Gastroesophageal sphincter (tissue), 4 donors: ENCODE data around the gene C2CD5. TPM values are rescaled to one million over a fixed set of nuclear protein-coding genes. Genes with fewer than 3 reads are reported as not detected.
"Not testable (repeated sequence)": the region's sequence is repeated elsewhere in the genome, so short reads cannot be mapped to it uniquely, and the experiment has no call there.

Experiments
- ATAC-seq: fragments of 150-250 bp; one replicate; pipeline ENCODE4 v1.9.1; 2016; ENCODE audit warnings: mild to moderate bottlenecking, moderate library complexity
- H3K27ac ChIP-seq, 4 donors: fragments of 200-600 bp; sonication (generic) in 3 of 4; 1 replicate in 3 of 4; 2 replicates in 1 of 4; pipeline ENCODE4 v1.5.1; 2016 to 2019
- H3K27me3 ChIP-seq: fragments of 200-600 bp; sonication (generic); one replicate; pipeline ENCODE4 v1.5.1; 2019
- H3K36me3 ChIP-seq, 2 donors: fragments of 200-600 bp; sonication (generic); one replicate each; pipeline ENCODE4 v1.5.1; 2019; ENCODE audit warnings: control low read depth in 1 of 2
- H3K4me1 ChIP-seq, 3 donors: fragments of 200-600 bp; sonication (generic); 1 replicate in 2 of 3; 2 replicates in 1 of 3; pipeline ENCODE4 v1.5.1; 2016 to 2019; ENCODE audit warnings: control low read depth in 2 of 3
- H3K4me3 ChIP-seq, 2 donors: fragments of 200-600 bp; sonication (generic); one replicate each; pipeline ENCODE4 v1.5.1; 2019; ENCODE audit warnings: mild to moderate bottlenecking in 1 of 2, moderate library complexity in 1 of 2
- H3K9me3 ChIP-seq, 3 donors: fragments of 200-600 bp; sonication (generic); one replicate each; pipeline ENCODE4 v1.5.1; 2017 to 2019; ENCODE audit warnings: control low read depth in 2 of 3
- EP300 ChIP-seq: sonication (generic); formaldehyde crosslinking; IDR thresholded peaks from one replicate; pipeline ENCODE4 v1.6.1; 2017; ENCODE audit warnings: antibody characterized with exemption, mild to moderate bottlenecking
- POLR2A ChIP-seq, 2 donors: fragments of 450-650 bp; IDR thresholded peaks; one replicate each; pipeline ENCODE4 v1.6.1; 2017; ENCODE audit warnings: antibody characterized with exemption in 2 of 2, mild to moderate bottlenecking in 2 of 2, moderate library complexity in 1 of 2
- POLR2AphosphoS5 ChIP-seq: sonication (generic); formaldehyde crosslinking; IDR thresholded peaks from one replicate; pipeline ENCODE4 v1.6.1; 2017; ENCODE audit warnings: antibody characterized with exemption
- WGBS, 2 donors: methylation state at CpG; one replicate each; pipeline ENCODE4 v1.1.5; 2018; ENCODE audit warnings: low coverage in 1 of 2; 5-methylcytosine and 5-hydroxymethylcytosine counted together
- total RNA-seq, 4 donors: library from RNA; depleted of rRNA; stranded (reverse); fragments of >200 nt; gene quantifications; one replicate each; pipeline ENCODE4 v1.1.0, GENCODE V29; 2016
- TF ChIP-seq, protein P1 (sequence below), 4 experiments: fragments of 200-600 bp in 2 of 4; fragments of 450-650 bp in 2 of 4; sonication (generic) in 1 of 4; IDR thresholded peaks; one replicate each; pipeline ENCODE4 v1.5.1; 2017 to 2019; ENCODE audit warnings: antibody characterized with exemption in 4 of 4, mild to moderate bottlenecking in 2 of 4, moderate library complexity in 2 of 4

The C2CD5 gene
- total RNA-seq, 4 donors from 2014 or later = 18.9 to 72.8 (median 31.7) TPM

DNA sequence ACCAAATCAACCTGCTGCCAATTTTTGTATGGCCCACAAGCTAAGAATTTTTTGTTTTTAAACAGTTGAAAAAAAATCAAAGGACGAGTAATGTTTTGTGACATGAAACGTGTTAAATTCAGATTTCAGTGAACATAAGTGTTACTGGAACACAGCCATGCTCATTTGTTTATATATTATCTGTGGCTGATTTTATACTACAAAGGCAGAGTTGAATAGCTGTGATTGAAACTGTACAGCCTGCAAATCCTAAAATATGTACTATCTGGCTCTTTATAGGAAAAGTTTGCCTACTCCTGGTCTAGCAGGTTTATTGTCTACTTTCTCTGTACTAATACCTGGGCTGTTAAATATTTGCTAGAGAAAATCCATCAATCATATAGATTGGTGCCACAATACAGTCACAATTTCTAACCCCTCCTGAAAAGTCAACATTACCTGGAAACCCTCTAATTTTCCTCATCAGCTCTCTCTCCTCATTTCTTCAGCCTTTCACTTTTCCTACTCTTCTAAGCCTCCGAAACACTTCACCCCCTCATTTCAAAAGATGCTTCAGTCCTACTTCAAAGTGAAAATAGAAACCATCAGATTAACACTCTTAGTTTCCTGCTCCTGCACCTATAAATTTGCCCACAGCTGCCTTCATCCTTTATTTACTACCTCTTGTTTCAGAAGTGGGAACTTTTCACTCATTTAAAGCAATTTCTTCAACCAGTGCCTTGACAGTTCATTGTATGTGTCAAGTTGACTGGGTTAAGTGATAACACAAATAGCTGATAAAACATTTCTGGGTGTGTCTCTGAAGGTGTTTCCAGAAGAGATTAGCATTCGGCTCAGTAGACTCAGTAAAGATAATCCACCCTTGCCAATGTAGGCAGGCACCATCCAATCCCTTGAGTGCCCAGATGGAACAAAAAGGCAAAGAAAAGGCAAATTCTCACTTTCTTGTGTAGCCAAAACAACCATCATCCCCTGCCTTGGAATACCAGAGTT, 18.0 kb upstream of the C2CD5 start:
- TF ChIP-seq, protein P1, sequence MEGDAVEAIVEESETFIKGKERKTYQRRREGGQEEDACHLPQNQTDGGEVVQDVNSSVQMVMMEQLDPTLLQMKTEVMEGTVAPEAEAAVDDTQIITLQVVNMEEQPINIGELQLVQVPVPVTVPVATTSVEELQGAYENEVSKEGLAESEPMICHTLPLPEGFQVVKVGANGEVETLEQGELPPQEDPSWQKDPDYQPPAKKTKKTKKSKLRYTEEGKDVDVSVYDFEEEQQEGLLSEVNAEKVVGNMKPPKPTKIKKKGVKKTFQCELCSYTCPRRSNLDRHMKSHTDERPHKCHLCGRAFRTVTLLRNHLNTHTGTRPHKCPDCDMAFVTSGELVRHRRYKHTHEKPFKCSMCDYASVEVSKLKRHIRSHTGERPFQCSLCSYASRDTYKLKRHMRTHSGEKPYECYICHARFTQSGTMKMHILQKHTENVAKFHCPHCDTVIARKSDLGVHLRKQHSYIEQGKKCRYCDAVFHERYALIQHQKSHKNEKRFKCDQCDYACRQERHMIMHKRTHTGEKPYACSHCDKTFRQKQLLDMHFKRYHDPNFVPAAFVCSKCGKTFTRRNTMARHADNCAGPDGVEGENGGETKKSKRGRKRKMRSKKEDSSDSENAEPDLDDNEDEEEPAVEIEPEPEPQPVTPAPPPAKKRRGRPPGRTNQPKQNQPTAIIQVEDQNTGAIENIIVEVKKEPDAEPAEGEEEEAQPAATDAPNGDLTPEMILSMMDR (IDR thresholded peaks at IDR 0.05) = no peak
- TF ChIP-seq POLR2A (IDR thresholded peaks at IDR 0.05) (no peak), EP300 (no peak), POLR2AphosphoS5 (no peak)
- ATAC-seq = no peak
- H3K9me3 ChIP-seq = no peaks in the 10 kb centered on the region
- H3K36me3 ChIP-seq = no peaks in the 10 kb centered on the region
- 47 to 50% methylated on average over 4 of the region's 4 CpGs for WGBS, 2 donors
- H3K27me3 ChIP-seq = no peaks in the 10 kb centered on the region
- no peak overlapping the region for H3K27ac ChIP-seq
- H3K4me1 ChIP-seq = no peaks in the 10 kb centered on the region
- no peak overlapping the region for H3K4me3 ChIP-seq

DNA sequence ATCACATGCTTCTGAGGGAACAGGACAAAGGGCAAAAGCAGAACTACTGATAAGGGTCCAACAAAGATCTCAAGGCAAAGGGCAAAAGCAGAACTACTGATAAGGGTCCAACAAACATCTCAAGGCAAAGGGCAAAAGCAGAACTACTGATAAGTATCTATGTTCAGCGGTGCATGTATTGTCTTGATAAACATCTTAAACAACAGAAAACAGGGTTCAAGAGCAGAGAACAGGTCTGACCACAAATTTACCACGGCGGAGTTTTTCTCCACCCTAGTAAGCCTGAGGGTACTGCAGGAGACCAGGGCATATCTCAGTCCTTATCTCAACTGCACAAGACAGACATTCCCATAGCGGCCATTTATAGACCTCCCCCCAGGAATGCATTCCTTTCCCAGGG, 10.4 kb upstream of the C2CD5 start:
- not testable (repeated sequence) for H3K4me3 ChIP-seq, H3K27me3 ChIP-seq, ATAC-seq, H3K27ac ChIP-seq, H3K4me1 ChIP-seq, H3K36me3 ChIP-seq
- peaks cover 0 to 15% (median 0%) of the 10 kb centered on the region in 3 donors for H3K9me3 ChIP-seq
- 96 to 97% methylated on average over 4 of the region's 4 CpGs for WGBS, 2 donors

DNA sequence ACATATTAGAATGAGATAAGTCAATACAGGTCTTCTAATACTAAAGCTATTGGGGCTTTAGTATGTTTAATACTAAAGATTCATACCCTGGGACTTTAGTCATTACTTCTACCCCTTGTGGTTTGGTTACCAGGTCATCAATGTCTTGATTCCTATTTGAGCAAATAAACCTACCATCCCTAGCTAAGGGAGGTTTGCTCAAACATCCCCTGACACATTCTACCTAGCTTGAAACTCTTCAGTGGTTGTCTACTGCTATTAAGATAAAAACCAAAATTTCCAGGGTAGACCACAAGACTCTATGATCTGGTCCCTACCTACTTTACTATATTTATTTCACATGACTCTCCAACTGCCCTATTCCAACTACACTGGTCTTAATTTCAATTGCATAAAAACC, 7.3 kb upstream of the C2CD5 start:
- no peaks in the 10 kb centered on the region for H3K27me3 ChIP-seq
- no peaks in the 10 kb centered on the region for H3K4me1 ChIP-seq
- H3K9me3 ChIP-seq = peaks cover 0 to 15% (median 0%) of the 10 kb centered on the region in 3 donors
- H3K27ac ChIP-seq = no peak overlapping the region
- no peak overlapping the region for H3K4me3 ChIP-seq
- TF ChIP-seq, protein P1 (IDR thresholded peaks at IDR 0.05) = no peak
- TF ChIP-seq POLR2A (IDR thresholded peaks at IDR 0.05) = no peak
- no peak for TF ChIP-seq POLR2AphosphoS5
- TF ChIP-seq EP300 = no peak
- no peaks in the 10 kb centered on the region for H3K36me3 ChIP-seq
- ATAC-seq = no peak

DNA sequence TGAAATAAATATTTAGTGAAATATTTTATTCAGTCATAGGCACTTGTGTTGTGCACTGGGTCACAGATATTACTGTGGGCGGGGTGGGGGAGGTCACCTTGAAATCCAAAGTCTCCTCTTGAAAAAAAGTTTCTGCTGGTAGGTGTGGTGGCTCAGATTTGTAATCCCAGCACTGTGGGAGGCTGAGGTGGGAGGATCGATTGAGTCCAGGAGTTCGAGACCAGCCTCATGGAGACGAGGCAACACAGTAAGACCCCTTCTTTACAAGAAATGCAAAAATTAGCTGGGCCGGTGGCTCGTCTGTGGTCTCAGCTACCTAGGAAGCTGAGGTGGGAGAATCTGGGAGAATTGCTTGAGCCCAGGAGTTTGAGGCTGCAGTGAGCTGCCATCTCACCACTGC, 913 bp upstream of the C2CD5 start:
- Histone ChIP-seq H3K27me3 (no peaks in the 10 kb centered on the region), H3K27ac (peak overlapping the region in 1 of 4 donors; percentile 96), H3K36me3 (no peaks in the 10 kb centered on the region), H3K4me1 (peaks cover 0 to 36% (median 5%) of the 10 kb centered on the region in 3 donors), H3K9me3 (no peaks in the 10 kb centered on the region), H3K4me3 (no peak overlapping the region)
- 93 to 96% methylated on average over 5 to 6 of the region's 6 CpGs for WGBS, 2 donors
- no peak for ATAC-seq
- no peak for TF ChIP-seq POLR2A (IDR thresholded peaks at IDR 0.05)
- no peak for TF ChIP-seq POLR2AphosphoS5
- TF ChIP-seq, protein P1 (IDR thresholded peaks at IDR 0.05) = no peak
- no peak for TF ChIP-seq EP300

DNA sequence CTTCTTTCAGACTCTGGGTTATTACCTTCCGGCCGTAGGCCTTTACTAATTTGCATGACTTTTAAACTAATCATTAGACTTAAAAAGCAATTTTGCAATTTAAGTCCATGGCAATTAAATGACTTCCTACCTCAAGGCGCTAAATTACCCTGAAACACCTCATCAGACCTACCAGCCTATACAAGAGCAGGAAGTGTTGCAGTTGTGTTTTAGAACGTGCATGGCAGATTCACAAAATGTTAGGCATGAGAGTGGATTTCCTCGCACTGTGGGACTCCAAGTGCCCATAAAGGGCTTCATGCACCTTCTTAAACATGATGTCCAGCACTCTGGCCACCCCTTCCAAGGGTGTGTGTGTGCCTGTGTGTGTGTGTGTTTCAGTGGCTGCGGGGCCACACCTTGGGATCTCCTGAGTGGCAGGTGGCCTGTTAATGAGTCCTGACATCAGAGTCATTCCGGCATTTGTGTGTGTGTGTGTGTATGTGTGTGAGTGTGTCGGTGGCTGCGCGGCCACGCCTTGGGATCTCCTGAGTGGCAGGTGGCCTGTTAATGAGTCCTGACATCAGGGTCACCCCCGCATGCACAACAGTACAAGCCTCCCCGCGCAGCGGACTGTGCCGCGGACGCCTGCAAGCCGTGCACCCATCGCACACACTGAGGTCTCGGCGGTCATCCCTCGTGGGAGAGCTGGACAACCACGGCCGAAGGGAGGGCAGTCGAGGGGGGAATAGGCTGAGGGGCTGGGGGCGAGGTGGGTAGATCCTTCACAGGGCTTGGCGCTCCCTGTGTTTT, 900 bp downstream of the C2CD5 start:
- H3K27ac ChIP-seq = peak overlapping the region; percentile 77 to 96 (median 91)
- ATAC-seq = peak; percentile 20
- H3K36me3 ChIP-seq = no peaks in the 10 kb centered on the region
- H3K27me3 ChIP-seq = no peaks in the 10 kb centered on the region
- peaks cover 0 to 47% (median 5%) of the 10 kb centered on the region in 3 donors for H3K4me1 ChIP-seq
- H3K9me3 ChIP-seq = no peaks in the 10 kb centered on the region
- TF ChIP-seq, protein P1 (IDR thresholded peaks at IDR 0.05) = no peak
- H3K4me3 ChIP-seq = peak overlapping the region; percentile 67 to 85
- WGBS, 2 donors = 17 to 21% methylated on average over 5 to 6 of the region's 28 CpGs
